ENCODE results near the gene GPAM.

Gene GPAM

GRCh38 chr10:112131996-112132395, 51.6 kb downstream of the GPAM start:
- Histone ChIP-seq H3K27ac (ENCODE audit: low read length) (no peak overlapping the region), H3K9ac (ENCODE audit: low read depth, low read length) (no peak overlapping the region), H3K9me3 (ENCODE audit: insufficient read depth, low read length, severe bottlenecking) (no peaks in the 10 kb centered on the region), H2AFZ (ENCODE audit: low read depth, low read length) (no peak overlapping the region), H3K4me1 (ENCODE audit: insufficient read depth, low read length) (no peaks in the 10 kb centered on the region), H3K79me2 (ENCODE audit: insufficient read depth, low read length) (no peaks in the 10 kb centered on the region), H4K20me1 (ENCODE audit: insufficient read depth, low read length) (0 out of 2 replicates have a peak, but pooled peaks cover 3% of the 10 kb centered on the region), H3K36me3 (ENCODE audit: insufficient read depth, low read length) (no peaks in the 10 kb centered on the region), H3K4me3 (ENCODE audit: low read depth in 1 of 2, low read length in 2 of 2) (no peak overlapping the region), H3K4me2 (ENCODE audit: insufficient read depth, low read length) (no peak overlapping the region), H3K27me3 (ENCODE audit: insufficient read depth, low read length, poor library complexity) (no peaks in the 10 kb centered on the region)
- ATAC-seq (ENCODE audit: insufficient read depth, low read depth) (no peak), DNase-seq (no peak)
- TF ChIP-seq, protein P1, sequence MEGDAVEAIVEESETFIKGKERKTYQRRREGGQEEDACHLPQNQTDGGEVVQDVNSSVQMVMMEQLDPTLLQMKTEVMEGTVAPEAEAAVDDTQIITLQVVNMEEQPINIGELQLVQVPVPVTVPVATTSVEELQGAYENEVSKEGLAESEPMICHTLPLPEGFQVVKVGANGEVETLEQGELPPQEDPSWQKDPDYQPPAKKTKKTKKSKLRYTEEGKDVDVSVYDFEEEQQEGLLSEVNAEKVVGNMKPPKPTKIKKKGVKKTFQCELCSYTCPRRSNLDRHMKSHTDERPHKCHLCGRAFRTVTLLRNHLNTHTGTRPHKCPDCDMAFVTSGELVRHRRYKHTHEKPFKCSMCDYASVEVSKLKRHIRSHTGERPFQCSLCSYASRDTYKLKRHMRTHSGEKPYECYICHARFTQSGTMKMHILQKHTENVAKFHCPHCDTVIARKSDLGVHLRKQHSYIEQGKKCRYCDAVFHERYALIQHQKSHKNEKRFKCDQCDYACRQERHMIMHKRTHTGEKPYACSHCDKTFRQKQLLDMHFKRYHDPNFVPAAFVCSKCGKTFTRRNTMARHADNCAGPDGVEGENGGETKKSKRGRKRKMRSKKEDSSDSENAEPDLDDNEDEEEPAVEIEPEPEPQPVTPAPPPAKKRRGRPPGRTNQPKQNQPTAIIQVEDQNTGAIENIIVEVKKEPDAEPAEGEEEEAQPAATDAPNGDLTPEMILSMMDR (IDR thresholded peaks at IDR 0.05; ENCODE audit: borderline replicate concordance, extremely low read depth, low read length, poor library complexity, severe bottlenecking): no peak
- no peak for TF ChIP-seq EZH2 (IDR thresholded peaks at IDR 0.05; ENCODE audit: borderline replicate concordance, low read depth, low read length, severe bottlenecking)

GRCh38 chr10:112131346-112131745, 52.2 kb downstream of the GPAM start:
- Histone ChIP-seq H3K4me1 (ENCODE audit: insufficient read depth, low read length) (no peaks in the 10 kb centered on the region), H3K27ac (ENCODE audit: low read length) (no peak overlapping the region), H2AFZ (ENCODE audit: low read depth, low read length) (no peak overlapping the region), H3K9ac (ENCODE audit: low read depth, low read length) (no peak overlapping the region), H3K9me3 (ENCODE audit: insufficient read depth, low read length, severe bottlenecking) (no peaks in the 10 kb centered on the region), H3K4me2 (ENCODE audit: insufficient read depth, low read length) (no peak overlapping the region), H3K79me2 (ENCODE audit: insufficient read depth, low read length) (no peaks in the 10 kb centered on the region), H3K36me3 (ENCODE audit: insufficient read depth, low read length) (no peaks in the 10 kb centered on the region), H3K4me3 (ENCODE audit: low read depth in 1 of 2, low read length in 2 of 2) (no peak overlapping the region), H4K20me1 (ENCODE audit: insufficient read depth, low read length) (0 out of 2 replicates have a peak, but pooled peaks cover 3% of the 10 kb centered on the region), H3K27me3 (ENCODE audit: insufficient read depth, low read length, poor library complexity) (no peaks in the 10 kb centered on the region)
- TF ChIP-seq, protein P1 (IDR thresholded peaks at IDR 0.05; ENCODE audit: borderline replicate concordance, extremely low read depth, low read length, poor library complexity, severe bottlenecking): no peak
- TF ChIP-seq EZH2 (IDR thresholded peaks at IDR 0.05; ENCODE audit: borderline replicate concordance, low read depth, low read length, severe bottlenecking): no peak
- DNase-seq (no peak), ATAC-seq (ENCODE audit: insufficient read depth, low read depth) (no peak)

GRCh38 chr10:112126901-112127300, 56.7 kb downstream of the GPAM start:
- DNase-seq: no peak
- H3K27me3 ChIP-seq (ENCODE audit: insufficient read depth, low read length, poor library complexity): peaks cover 2% of the 10 kb centered on the region
- no peaks in the 10 kb centered on the region for H3K79me2 ChIP-seq (ENCODE audit: insufficient read depth, low read length)
- H3K27ac ChIP-seq (ENCODE audit: low read length): no peak overlapping the region
- H3K4me2 ChIP-seq (ENCODE audit: insufficient read depth, low read length): no peak overlapping the region
- H2AFZ ChIP-seq (ENCODE audit: low read depth, low read length): no peak overlapping the region
- no peaks in the 10 kb centered on the region for H3K36me3 ChIP-seq (ENCODE audit: insufficient read depth, low read length)
- no peak for TF ChIP-seq EZH2 (IDR thresholded peaks at IDR 0.05; ENCODE audit: borderline replicate concordance, low read depth, low read length, severe bottlenecking)
- TF ChIP-seq, protein P1 (IDR thresholded peaks at IDR 0.05; ENCODE audit: borderline replicate concordance, extremely low read depth, low read length, poor library complexity, severe bottlenecking): no peak
- no peak overlapping the region for H3K9ac ChIP-seq (ENCODE audit: low read depth, low read length)
- H4K20me1 ChIP-seq (ENCODE audit: insufficient read depth, low read length): no peaks in the 10 kb centered on the region
- H3K4me1 ChIP-seq (ENCODE audit: insufficient read depth, low read length): no peaks in the 10 kb centered on the region
- no peak for ATAC-seq (ENCODE audit: insufficient read depth, low read depth)
- no peaks in the 10 kb centered on the region for H3K9me3 ChIP-seq (ENCODE audit: insufficient read depth, low read length, severe bottlenecking)
- H3K4me3 ChIP-seq (ENCODE audit: low read depth in 1 of 2, low read length in 2 of 2): no peak overlapping the region

- Histone ChIP-seq H3K36me3 (ENCODE audit: insufficient read depth, low read length) (no peaks in the 10 kb centered on the region), H2AFZ (ENCODE audit: low read depth, low read length) (no peak overlapping the region), H3K27me3 (ENCODE audit: insufficient read depth, low read length, poor library complexity) (peaks cover 2% of the 10 kb centered on the region), H3K9me3 (ENCODE audit: insufficient read depth, low read length, severe bottlenecking) (no peaks in the 10 kb centered on the region), H3K4me3 (ENCODE audit: low read depth in 1 of 2, low read length in 2 of 2) (no peak overlapping the region), H3K4me2 (ENCODE audit: insufficient read depth, low read length) (no peak overlapping the region), H4K20me1 (ENCODE audit: insufficient read depth, low read length) (no peaks in the 10 kb centered on the region), H3K9ac (ENCODE audit: low read depth, low read length) (no peak overlapping the region), H3K27ac (ENCODE audit: low read length) (no peak overlapping the region), H3K79me2 (ENCODE audit: insufficient read depth, low read length) (no peaks in the 10 kb centered on the region), H3K4me1 (ENCODE audit: insufficient read depth, low read length) (no peaks in the 10 kb centered on the region)
- DNase-seq: no peak
- ATAC-seq (ENCODE audit: insufficient read depth, low read depth): no peak
- TF ChIP-seq, protein P1 (IDR thresholded peaks at IDR 0.05; ENCODE audit: borderline replicate concordance, extremely low read depth, low read length, poor library complexity, severe bottlenecking): no peak
- no peak for TF ChIP-seq EZH2 (IDR thresholded peaks at IDR 0.05; ENCODE audit: borderline replicate concordance, low read depth, low read length, severe bottlenecking)
Observed at GRCh38 chr10:112126172-112126571, 57.4 kb downstream of the GPAM start.
